ENCODE results near the gene ZIC4. TPM values are rescaled to one million over a fixed set of nuclear protein-coding genes. Genes with fewer than 3 reads are reported as not detected.

ZIC4 gene
- total and polyA plus RNA-seq, 2 of the 4 experiments (the other 2 are of a cell fraction) = not detected

- ATAC-seq (ENCODE audit: low read depth) (no peak), DNase-seq (no peak)
- Histone ChIP-seq H3K56ac (ENCODE audit: extremely low read depth, insufficient read depth, low read length) (no peak overlapping the region), H3K4me2 (ENCODE audit: low read depth, low read length) (no peak overlapping the region), H3K4me3 (ENCODE audit: insufficient read depth, low read depth, low read length) (no peak overlapping the region), H3K4ac (ENCODE audit: low read depth, low read length) (no peak overlapping the region), H3K23ac (ENCODE audit: low read depth, low read length) (no peak overlapping the region), H3K27ac (ENCODE audit: insufficient read depth, low read length) (no peak overlapping the region), H4K91ac (ENCODE audit: insufficient read depth, low read depth, low read length) (no peak overlapping the region), H4K5ac (ENCODE audit: low read depth, low read length) (no peak overlapping the region), H3K79me1 (ENCODE audit: low read depth in 1 of 2, low read length in 2 of 2) (no peaks in the 10 kb centered on the region), H4K8ac (ENCODE audit: low read depth in 2 of 2, low read length in 2 of 2) (no peak overlapping the region), H3K18ac (ENCODE audit: low read depth, low read length) (no peak overlapping the region), H2BK15ac (ENCODE audit: low read depth, low read length) (no peak overlapping the region), H3K36me3 (ENCODE audit: control insufficient read depth, insufficient read depth, low read length) (no peaks in the 10 kb centered on the region), H3K27me3 (ENCODE audit: control insufficient read depth, insufficient read depth, low read length) (peaks cover 58% of the 10 kb centered on the region), H2AFZ (replicated peaks; ENCODE audit: low read length, poor library complexity) (no peak overlapping the region), H2BK120ac (ENCODE audit: low read depth, low read length) (no peak overlapping the region), H2BK20ac (ENCODE audit: low read depth, low read length) (no peak overlapping the region), H3K4me1 (ENCODE audit: control insufficient read depth, insufficient read depth, low read length) (no peaks in the 10 kb centered on the region), H3K9me3 (ENCODE audit: control insufficient read depth, insufficient read depth, low read length) (peaks cover 6% of the 10 kb centered on the region; the same call in 1 of the 2 replicates), H2AK9ac (replicated peaks; ENCODE audit: low read depth, low read length, poor library complexity) (no peak overlapping the region), H4K20me1 (ENCODE audit: insufficient read depth, low read length) (no peaks in the 10 kb centered on the region), H3K9ac (ENCODE audit: low read depth, low read length) (no peak overlapping the region), H3K9me1 (ENCODE audit: insufficient read depth, low read length) (no peaks in the 10 kb centered on the region), H2AK5ac (ENCODE audit: low read depth, low read length) (no peak overlapping the region), H2BK5ac (ENCODE audit: low read depth, low read length, poor library complexity, severe bottlenecking) (no peak overlapping the region), H3K14ac (replicated peaks; ENCODE audit: low read depth, low read length) (no peak overlapping the region)
- intact Hi-C loops (cut with micrococcal nuclease) (no loop called here), dilution Hi-C loops (cut with HindIII; ENCODE audit: low sequenced_read_pairs, unreplicated experiment) (no loop called here), in situ Hi-C loops (cut with MboI; ENCODE audit: low sequenced_read_pairs) (no loop called here)
- no peak for TF ChIP-seq BHLHE40 (IDR thresholded peaks at IDR 0.05; ENCODE audit: low read depth, low read length)
- no peak for TF ChIP-seq MAFK (IDR thresholded peaks at IDR 0.05; ENCODE audit: low read depth, low read length)
- TF ChIP-seq USF2 (IDR thresholded peaks at IDR 0.05; ENCODE audit: low read depth, low read length) = no peak
- no peak for TF ChIP-seq RAD21 (IDR thresholded peaks at IDR 0.05; ENCODE audit: low read length)
- TF ChIP-seq CTCF (conservative IDR thresholded peaks at IDR 0.05; ENCODE audit: low read depth, low read length) = no peak
- no peak for TF ChIP-seq FOS (IDR thresholded peaks at IDR 0.05; ENCODE audit: low read depth, low read length)
- no peak for TF ChIP-seq CEBPB (IDR thresholded peaks at IDR 0.05; ENCODE audit: low read depth, low read length)
- no peak for TF ChIP-seq RFX5 (IDR thresholded peaks at IDR 0.05; ENCODE audit: low read depth, low read length)
- no peak for TF ChIP-seq ELK1 (IDR thresholded peaks at IDR 0.05; ENCODE audit: borderline replicate concordance, low read depth, low read length)
- no peak for TF ChIP-seq MXI1 (IDR thresholded peaks at IDR 0.05; ENCODE audit: borderline replicate concordance, low read depth, low read length)
- TF ChIP-seq NFE2L2 (IDR thresholded peaks at IDR 0.05; ENCODE audit: low read depth, low read length) = no peak
- no peak for TF ChIP-seq CHD1 (IDR thresholded peaks at IDR 0.05; ENCODE audit: low read depth, low read length)
- ChIA-PET POLR2A (ENCODE audit: unreplicated experiment) (no interaction called here), CTCF (interaction anchor here (0.5 to 0.6 kb wide), 2 partner anchors 9 to 249 kb away, joined by 3 to 4 read pairs; no protein-coding TSS in a partner anchor)
- no TSS peak for BruUV-seq (replicated peaks)
- WGBS, 2 experiments (ENCODE audit: extremely low coverage in 2 of 2, insufficient read length in 1 of 2) = 0% methylated on average over 12 of the region's 30 CpGs; no CpG with 5 or more reads in 1 of the 2 experiments
These were observed 28.7 kb downstream of the ZIC4 start for GRCh38 chr3:147377412-147378367.
